GM10847 (cell line): Measurements from ENCODE around the gene CAPZB.

Experiments
- POLR2A ChIP-seq: IDR thresholded peaks from 2 replicates; pipeline ENCODE4 v1.6.1; 2011; ENCODE audit not compliant: insufficient read length; ENCODE audit errors: extremely low read depth

CAPZB gene

DNA sequence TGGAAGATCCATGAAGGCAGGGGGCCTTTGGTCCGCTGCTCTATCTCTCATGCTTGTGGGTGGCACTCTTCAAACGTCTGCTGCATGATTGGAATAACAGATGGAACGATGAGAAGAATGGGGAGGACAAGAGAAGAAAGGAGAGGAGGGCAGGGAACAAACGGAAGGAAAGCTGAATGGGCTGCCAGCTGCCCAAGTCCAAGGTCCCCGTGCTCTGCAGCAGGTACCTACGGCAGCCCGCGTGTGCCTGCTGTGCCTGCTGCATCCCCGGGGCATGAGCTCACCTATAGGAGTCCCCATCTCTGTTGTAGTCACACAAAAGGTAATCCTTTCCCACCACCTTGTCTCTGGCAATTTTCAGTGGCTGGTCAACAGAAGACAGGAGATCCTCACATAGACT is 100.1 kb downstream of the CAPZB start:
- TF ChIP-seq POLR2A = no peak

DNA sequence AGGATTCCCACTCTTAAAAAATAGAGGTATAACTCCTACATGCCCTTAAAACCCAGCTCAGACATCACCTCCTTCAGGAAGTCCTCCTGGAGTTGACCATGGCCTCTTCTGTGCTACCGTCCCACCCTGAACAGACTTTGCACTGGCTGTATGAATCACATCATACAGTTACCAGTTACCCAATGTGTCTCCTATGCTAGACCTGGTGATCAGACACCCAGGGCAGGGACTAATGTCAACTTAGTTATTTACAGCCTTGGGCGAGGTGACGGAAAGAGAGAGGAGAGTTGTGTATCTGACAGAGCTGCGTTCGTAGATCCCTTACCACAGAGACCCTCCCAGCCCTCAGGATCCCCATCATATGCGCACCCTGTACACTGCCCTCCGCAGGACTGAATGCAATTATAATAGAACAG is 100.6 kb downstream of the CAPZB start:
- TF ChIP-seq POLR2A = no peak

DNA sequence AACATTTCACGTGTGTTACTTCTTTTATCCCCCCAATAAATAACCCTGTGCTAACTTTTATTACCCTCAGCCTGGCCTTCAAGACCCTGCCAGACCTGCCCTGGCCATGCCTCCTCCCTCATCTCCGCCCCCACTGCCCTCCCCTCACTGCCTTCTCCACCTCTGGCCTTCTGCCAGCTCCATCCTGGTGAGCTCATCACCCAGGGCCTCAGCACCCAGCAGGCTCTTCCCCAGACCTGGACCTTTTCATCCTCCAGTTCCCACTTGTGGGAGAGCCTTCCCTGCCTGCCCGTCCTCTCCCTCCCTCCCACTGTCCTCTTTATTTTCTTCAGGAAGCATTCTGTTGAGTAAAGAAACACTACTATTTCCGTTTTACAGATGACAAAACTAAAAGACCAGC is 101.2 kb downstream of the CAPZB start:
- no peak for TF ChIP-seq POLR2A

DNA sequence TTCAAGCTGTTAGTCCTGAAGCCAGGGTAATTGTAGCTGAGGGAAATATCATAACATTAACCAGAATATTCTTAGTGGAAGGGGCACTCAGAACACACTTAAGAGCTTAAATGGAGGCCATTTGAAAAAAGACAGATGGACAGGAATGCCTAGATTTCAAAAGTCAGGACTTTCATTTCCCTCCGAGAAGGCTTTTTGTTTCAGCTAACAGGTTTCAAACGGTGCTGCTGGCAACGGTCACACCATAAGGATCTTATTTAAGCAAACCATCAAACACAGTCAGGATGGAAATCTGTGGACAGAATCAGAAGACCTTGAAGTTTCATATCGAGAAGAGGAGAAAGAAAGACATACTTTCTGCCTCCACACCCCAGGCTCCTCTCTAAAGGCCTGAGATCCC is 103.1 kb downstream of the CAPZB start:
- no peak for TF ChIP-seq POLR2A

DNA sequence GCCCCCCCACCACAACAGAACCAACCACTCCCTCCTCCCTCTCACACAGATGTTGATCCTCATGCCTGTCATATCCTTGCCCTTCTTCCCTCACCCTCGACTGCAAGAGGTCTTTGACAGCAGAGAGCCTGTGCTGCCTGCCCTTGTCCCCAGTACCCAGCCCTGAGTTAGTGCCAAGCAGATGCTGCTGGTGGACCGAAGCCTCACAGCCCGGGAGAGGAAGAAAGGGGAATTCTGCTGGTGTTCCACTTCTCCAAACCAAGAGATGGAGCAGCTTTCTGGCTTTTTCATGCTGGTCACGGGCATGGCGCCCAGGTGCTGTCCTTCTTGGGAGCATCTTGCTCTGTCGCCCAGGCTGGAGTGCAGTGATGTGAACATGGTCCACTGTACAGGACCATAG is 104.1 kb downstream of the CAPZB start:
- no peak for TF ChIP-seq POLR2A

DNA sequence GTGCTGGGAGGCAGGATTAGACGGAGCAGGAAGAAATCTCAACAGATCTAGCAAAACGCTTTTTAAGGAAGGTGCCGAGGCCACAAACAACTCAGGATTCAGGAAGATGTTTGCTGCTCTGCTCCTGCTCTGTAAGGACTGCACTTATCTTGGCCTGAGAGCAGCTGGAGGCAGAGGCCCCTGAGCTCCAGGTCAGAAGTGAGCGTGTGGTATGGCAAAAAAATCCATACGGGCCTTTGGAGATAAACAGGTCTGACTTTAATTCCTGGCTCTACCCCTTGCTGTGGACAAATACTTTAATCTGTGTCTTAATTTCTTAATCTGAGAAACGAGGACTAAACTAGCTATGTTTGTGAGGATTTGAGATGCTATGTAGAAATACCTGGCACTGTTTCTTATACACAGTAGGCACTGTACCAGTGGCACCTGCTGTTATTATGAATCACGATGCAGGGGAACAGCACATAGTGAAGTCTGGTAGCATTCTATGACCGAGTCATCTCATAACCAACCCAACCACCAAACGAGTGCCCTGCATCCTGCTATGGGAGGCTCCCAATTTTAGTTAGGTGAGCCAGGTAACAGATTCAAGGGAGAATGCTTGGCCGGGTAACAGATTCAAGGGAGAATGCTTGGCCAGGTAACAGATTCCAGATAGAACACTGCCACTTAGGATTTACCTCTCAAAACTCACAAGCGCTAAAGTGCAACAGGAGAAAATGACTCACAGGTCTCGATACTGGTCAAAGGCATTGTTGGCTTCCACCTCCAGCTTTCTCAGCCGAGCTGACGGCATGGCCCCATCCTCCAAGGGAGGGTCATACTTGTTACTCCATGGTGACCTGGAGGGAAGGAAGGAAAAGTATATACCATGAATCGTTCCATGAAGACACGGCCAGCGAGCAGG is 107.3 kb downstream of the CAPZB start:
- no peak for TF ChIP-seq POLR2A

DNA sequence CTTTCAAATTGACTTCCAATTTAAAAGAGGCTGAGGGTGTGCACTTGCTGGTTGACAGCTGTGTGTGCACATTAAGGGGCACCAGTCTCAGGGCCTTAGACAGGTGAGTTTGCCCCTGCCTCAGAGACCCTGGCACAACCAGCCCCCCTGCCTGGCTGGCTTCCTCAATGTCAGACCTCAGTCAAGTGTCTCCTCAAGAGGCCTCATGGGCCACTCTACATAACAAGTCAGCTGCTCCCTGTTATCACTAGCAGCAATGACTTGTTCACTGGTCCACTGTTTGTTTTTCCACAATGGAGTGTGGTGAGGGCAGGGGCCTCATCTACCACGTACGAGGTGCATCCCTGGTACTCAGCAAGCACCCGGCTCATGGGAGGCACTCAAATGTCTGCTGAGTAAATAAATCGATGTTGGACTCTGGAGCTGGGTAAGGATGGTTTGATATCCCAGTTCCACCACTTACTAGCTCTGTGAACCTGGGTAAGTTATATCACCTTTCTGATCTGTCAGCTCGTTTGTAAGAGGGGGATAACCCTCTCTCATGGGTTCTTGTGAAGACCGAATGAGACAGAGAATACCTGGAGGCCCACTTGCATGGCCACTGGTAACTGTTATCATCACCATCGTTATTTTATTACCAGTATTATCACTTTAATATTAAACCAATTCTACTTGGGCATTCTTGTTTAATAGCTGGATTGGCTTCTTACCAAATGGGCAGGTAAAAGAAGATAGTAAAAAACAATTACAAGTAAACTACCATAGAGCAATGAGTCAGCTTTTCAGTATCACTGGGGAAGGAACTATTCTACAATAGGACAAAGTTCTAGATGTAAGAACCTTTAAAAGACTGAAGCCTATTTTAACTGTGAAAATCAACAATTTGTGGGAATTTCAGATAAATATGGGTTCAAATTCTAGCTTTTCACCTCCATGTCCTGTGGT is 108.6 kb downstream of the CAPZB start:
- no peak for TF ChIP-seq POLR2A

DNA sequence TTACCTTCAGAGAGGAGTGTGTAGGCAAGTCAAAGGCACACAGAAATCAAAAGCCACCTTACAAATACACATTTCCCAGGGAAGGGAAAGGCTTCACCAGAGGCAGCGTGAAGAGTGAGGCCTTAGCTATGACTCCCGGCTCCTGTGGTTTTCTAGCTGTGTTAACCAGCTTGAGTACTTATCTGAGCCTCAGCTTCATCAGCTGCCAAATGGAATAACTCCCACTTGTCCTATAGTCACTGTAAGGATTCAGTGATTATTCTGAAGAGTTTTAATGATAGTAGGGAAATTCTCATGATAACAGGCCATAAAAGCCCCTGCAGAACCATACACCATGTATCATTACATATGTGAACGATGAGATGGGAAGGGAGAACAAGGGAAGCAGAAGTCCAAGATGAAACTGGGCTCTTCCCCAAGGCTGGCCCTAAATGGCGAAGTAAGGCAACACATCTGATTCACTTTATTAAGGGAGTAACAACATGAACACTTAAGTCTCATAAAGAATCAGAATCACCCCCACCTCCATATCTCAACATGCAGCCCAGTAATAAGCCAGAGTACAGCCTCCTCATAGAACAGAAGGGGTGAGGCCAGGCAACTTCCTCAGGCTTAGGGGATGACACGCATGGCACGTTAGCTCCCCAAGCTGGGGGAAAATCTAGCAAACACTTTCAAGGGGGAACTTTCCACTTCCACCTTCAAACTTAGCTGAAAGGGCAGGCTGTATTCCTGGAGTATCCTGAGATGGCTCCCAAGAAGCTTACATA is 109.5 kb downstream of the CAPZB start:
- TF ChIP-seq POLR2A = no peak

DNA sequence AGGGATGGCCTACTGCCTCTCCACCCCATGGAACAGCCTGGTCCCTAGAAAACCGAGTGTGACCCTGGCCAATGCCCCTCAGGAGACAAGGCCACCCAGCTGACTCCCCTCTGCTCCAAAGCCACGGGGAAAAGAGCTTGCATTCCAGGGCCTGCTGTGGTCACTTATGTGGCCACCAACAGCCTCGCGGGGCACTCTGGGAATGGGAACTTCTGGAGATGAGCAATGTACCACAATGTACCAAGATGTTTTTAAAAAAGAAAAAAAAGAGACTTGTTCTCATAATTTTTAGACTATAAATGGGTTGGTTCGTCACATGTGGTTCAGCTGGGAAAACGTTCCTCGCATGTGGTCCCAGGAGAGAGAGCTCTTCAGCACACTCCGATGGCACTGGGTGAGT is 110.4 kb downstream of the CAPZB start:
- no peak for TF ChIP-seq POLR2A

DNA sequence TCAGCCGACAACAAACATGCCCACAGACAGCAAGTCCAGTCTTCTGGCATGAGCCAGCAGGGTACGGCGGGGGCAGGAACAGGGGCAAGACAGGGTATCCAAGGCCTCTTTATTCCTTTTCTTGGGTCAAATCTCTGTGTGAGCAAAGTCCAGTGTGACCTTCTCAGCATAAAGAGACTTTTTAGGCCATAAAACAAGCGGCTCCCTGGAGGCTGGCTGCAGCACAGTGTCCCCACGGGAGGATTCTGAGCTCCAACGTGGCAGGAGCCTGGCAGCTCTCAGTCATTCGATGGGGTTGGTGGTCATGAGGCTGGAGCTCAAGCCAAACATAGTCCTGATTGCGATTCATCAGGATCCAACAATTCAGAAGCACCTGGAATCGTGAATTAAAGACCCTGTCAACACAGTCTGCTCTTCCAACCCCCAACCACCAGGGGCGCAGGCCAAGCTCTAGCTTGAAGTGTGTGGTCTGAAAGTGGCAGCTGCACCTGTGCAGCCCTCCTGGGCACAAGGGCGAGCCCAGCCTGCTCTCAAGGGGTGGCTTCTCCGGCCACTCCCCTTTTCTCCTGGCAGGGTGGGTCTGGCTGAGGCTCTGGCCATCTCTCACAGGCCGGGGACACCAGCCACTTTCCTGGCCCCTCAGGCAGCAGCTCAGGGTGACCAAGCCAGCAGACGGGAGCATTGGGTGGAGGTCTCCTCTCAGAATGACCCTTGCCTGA is 111.1 kb downstream of the CAPZB start:
- no peak for TF ChIP-seq POLR2A

DNA sequence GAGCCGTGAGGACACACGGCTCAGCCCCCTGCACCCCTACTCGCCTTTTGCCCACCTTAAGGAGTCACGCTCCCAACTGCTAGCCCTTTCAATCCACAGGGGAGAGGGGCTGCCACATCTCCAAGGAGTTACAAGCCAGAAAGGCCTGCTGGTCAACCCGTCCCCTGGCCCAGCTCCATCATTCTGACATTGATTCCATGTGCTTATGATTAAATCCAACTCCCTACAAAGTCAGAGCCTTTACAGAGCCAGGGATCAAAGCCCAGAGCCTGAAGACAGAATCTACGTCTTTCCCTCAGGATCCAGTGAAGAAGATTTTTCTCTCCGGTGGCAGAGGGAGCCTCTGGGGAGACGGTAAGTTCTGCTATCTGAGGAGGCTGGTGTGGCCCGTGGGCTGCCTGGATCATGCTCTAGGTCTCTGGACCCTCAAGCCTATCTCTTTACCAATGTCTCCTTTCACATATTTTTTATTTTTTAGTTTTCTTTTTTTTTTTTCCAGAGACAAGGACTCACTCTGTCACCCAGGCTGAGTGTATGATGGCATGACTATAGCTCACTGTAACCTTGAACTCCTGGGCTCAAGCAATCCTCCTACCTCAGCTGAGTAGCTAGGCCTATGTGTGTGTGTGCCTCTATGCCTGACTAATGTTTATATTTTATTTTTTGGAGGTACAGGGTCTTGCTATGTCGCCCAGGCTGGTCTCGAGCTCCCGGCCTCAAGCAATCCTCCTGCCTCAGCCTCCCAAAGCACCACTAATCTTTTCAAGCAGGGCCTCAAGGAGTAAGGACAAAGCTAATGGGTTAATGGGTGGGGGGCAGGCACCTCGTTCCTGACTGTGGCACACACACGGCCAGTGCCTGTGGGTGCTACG is 111.9 kb downstream of the CAPZB start:
- TF ChIP-seq POLR2A = no peak

DNA sequence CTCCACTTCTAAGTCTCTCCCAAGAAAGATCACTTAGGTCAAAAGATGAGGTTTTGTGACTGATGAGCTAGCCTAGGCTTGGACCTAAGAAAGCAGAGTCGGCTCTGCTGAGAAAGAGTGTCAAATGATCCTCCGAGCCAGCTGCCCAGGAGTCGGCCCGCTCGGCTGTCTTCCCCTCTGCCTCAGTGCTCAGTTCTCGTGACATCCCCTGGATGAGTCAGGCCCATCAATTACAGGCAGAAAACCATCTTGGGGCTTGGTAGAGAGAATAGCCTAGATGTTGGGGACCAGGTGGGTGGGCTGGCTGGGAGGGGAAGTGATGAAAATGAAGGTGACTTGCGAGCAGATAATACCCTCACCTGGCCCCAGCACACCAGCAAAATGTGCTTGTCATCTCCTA is 112.7 kb downstream of the CAPZB start:
- no peak for TF ChIP-seq POLR2A

DNA sequence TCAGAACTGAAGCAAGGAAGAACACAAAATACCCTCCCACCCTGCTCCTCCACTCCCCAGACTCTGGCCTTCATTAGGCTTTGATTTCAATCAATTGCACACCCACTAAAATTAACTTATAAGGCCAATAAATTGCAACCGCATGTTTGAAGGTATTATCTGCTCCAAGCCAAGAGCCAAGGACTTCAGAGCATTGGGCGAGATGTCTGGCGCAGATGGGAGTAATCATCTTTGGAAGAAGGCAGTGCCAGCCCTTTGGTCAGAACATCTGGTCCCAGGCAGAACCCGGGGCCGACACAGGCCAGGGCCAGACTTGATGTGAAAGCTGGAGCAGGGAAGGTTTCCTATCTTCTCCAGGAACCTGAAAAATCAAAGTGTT is 113.2 kb downstream of the CAPZB start:
- TF ChIP-seq POLR2A = no peak
